ENCODE data around the gene AMH. TPM values are rescaled to one million over a fixed set of nuclear protein-coding genes. Genes with fewer than 3 reads are reported as not detected.

AMH gene
- polyA plus RNA-seq, 1 of the 3 experiments (the other 2 are of a cell fraction), result 18.1 TPM

DNA sequence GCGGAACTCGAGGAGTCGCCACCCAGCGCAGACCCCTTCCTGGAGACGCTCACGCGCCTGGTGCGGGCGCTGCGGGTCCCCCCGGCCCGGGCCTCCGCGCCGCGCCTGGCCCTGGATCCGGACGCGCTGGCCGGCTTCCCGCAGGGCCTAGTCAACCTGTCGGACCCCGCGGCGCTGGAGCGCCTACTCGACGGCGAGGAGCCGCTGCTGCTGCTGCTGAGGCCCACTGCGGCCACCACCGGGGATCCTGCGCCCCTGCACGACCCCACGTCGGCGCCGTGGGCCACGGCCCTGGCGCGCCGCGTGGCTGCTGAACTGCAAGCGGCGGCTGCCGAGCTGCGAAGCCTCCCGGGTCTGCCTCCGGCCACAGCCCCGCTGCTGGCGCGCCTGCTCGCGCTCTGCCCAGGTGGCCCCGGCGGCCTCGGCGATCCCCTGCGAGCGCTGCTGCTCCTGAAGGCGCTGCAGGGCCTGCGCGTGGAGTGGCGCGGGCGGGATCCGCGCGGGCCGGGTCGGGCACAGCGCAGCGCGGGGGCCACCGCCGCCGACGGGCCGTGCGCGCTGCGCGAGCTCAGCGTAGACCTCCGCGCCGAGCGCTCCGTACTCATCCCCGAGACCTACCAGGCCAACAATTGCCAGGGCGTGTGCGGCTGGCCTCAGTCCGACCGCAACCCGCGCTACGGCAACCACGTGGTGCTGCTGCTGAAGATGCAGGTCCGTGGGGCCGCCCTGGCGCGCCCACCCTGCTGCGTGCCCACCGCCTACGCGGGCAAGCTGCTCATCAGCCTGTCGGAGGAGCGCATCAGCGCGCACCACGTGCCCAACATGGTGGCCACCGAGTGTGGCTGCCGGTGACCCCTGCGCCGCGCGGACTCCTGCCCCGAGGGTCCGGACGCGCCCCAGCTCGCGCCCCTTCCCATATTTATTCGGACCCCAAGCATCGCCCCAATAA is 2.3 kb downstream of the AMH start:
- H2AFZ ChIP-seq (ENCODE audit: low read depth), result no peak overlapping the region
- H3K9me3 ChIP-seq, result no peaks in the 10 kb centered on the region
- 98% methylated on average over 84 of the region's 125 CpGs for WGBS (ENCODE audit: low lambda C conversion rate)
- peak; percentile 29 for DNase-seq
- H4K20me1 ChIP-seq (ENCODE audit: insufficient read depth), result peaks cover 6% of the 10 kb centered on the region; the same call in 1 of the 2 replicates
- POLR2A ChIA-PET, result no interaction called here
- no peak overlapping the region for H3K4me2 ChIP-seq
- H3K9me2 ChIP-seq, result no peaks in the 10 kb centered on the region
- no peaks in the 10 kb centered on the region for H3K27me3 ChIP-seq (ENCODE audit: insufficient read depth)
- H3K9ac ChIP-seq, result no peak overlapping the region
- H3K4me1 ChIP-seq (ENCODE audit: control insufficient read depth in 1 of 2, insufficient read depth in 2 of 2, low read depth in 1 of 2, low read length in 1 of 2), result peaks cover 6 to 24% of the 10 kb centered on the region in 2 experiments; a peak in 2 of 4 replicates
- TF ChIP-seq GABPA (IDR thresholded peaks at IDR 0.05; ENCODE audit: low read depth), result no peak
- no peak for TF ChIP-seq GATA2 (CRISPR knock-in tag; IDR thresholded peaks at IDR 0.05)
- TF ChIP-seq, protein P1, sequence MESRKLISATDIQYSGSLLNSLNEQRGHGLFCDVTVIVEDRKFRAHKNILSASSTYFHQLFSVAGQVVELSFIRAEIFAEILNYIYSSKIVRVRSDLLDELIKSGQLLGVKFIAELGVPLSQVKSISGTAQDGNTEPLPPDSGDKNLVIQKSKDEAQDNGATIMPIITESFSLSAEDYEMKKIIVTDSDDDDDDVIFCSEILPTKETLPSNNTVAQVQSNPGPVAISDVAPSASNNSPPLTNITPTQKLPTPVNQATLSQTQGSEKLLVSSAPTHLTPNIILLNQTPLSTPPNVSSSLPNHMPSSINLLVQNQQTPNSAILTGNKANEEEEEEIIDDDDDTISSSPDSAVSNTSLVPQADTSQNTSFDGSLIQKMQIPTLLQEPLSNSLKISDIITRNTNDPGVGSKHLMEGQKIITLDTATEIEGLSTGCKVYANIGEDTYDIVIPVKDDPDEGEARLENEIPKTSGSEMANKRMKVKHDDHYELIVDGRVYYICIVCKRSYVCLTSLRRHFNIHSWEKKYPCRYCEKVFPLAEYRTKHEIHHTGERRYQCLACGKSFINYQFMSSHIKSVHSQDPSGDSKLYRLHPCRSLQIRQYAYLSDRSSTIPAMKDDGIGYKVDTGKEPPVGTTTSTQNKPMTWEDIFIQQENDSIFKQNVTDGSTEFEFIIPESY (IDR thresholded peaks at IDR 0.05; ENCODE audit: borderline replicate concordance, low read depth), result no peak
- TF ChIP-seq, protein P2, sequence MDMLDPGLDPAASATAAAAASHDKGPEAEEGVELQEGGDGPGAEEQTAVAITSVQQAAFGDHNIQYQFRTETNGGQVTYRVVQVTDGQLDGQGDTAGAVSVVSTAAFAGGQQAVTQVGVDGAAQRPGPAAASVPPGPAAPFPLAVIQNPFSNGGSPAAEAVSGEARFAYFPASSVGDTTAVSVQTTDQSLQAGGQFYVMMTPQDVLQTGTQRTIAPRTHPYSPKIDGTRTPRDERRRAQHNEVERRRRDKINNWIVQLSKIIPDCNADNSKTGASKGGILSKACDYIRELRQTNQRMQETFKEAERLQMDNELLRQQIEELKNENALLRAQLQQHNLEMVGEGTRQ (IDR thresholded peaks at IDR 0.05; ENCODE audit: borderline replicate concordance, low read depth, low read length), result no peak
- no peak for TF ChIP-seq TEAD4 (IDR thresholded peaks at IDR 0.05; ENCODE audit: borderline replicate concordance, insufficient read depth)
- no peak for TF ChIP-seq SMC3 (IDR thresholded peaks at IDR 0.05; ENCODE audit: low read depth, low read length)
- no peak for TF ChIP-seq RAD21 (IDR thresholded peaks at IDR 0.05; ENCODE audit: low read length)
- TF ChIP-seq TAF1 (IDR thresholded peaks at IDR 0.05; ENCODE audit: borderline replicate concordance, low read depth, low read length), result no peak
- no peak for TF ChIP-seq CHD2 (IDR thresholded peaks at IDR 0.05; ENCODE audit: low read length, partially characterized antibody)
- TF ChIP-seq NFIC (IDR thresholded peaks at IDR 0.05; ENCODE audit: borderline replicate concordance), result no peak
- TF ChIP-seq, protein P3, sequence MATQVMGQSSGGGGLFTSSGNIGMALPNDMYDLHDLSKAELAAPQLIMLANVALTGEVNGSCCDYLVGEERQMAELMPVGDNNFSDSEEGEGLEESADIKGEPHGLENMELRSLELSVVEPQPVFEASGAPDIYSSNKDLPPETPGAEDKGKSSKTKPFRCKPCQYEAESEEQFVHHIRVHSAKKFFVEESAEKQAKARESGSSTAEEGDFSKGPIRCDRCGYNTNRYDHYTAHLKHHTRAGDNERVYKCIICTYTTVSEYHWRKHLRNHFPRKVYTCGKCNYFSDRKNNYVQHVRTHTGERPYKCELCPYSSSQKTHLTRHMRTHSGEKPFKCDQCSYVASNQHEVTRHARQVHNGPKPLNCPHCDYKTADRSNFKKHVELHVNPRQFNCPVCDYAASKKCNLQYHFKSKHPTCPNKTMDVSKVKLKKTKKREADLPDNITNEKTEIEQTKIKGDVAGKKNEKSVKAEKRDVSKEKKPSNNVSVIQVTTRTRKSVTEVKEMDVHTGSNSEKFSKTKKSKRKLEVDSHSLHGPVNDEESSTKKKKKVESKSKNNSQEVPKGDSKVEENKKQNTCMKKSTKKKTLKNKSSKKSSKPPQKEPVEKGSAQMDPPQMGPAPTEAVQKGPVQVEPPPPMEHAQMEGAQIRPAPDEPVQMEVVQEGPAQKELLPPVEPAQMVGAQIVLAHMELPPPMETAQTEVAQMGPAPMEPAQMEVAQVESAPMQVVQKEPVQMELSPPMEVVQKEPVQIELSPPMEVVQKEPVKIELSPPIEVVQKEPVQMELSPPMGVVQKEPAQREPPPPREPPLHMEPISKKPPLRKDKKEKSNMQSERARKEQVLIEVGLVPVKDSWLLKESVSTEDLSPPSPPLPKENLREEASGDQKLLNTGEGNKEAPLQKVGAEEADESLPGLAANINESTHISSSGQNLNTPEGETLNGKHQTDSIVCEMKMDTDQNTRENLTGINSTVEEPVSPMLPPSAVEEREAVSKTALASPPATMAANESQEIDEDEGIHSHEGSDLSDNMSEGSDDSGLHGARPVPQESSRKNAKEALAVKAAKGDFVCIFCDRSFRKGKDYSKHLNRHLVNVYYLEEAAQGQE (IDR thresholded peaks at IDR 0.05; ENCODE audit: low read depth, low read length), result no peak
- TF ChIP-seq RXRA (IDR thresholded peaks at IDR 0.05; ENCODE audit: borderline replicate concordance, low read depth), result no peak
- H3K27ac ChIP-seq (ENCODE audit: low read depth in 2 of 2, low read length in 1 of 2), result no peak overlapping the region
- H3K79me2 ChIP-seq (ENCODE audit: insufficient read depth), result no peaks in the 10 kb centered on the region
- CTCF ChIA-PET, result interaction anchor here (1.4 kb wide), 1 partner anchor 12 kb away, joined by 4 read pairs; no protein-coding TSS in a partner anchor
- peaks cover under 1 to 38% of the 10 kb centered on the region in 2 experiments for H3K36me3 ChIP-seq (replicated peaks in 1 of 2; ENCODE audit: control insufficient read depth in 1 of 2, insufficient read depth in 2 of 2, low read length in 1 of 2)
- H3K4me3 ChIP-seq (ENCODE audit: low read depth in 2 of 2, low read length in 1 of 2), result no peak overlapping the region
- H3F3A ChIP-seq (replicated peaks; ENCODE audit: insufficient read depth), result peaks cover 12% of the 10 kb centered on the region
